Lower leg skin (tissue), 4 donors: ENCODE results near the gene CHGA. TPM values are rescaled to one million over a fixed set of nuclear protein-coding genes. Genes with fewer than 3 reads are reported as not detected.

Experiments
- DNase-seq, 2 donors: peaks; one replicate each; pipeline ENCODE4 v3.0.0-alpha.2; 2019; ENCODE audit warnings: low spot score in 2 of 2
- H3K4me3 ChIP-seq: fragments of 200-600 bp; sonication (generic); 2 replicates; pipeline ENCODE4 v1.5.1; 2017; ENCODE audit warnings: mild to moderate bottlenecking, low read depth; ENCODE audit not compliant: poor library complexity, severe bottlenecking
- POLR2A ChIP-seq, 2 donors: fragments of 450-650 bp; IDR thresholded peaks; one replicate each; pipeline ENCODE4 v1.6.1; 2016 to 2017; ENCODE audit warnings: antibody characterized with exemption in 2 of 2, mild to moderate bottlenecking in 1 of 2, moderate library complexity in 1 of 2
- WGBS, 2 donors: methylation state at CpG; one replicate each; pipeline ENCODE4 v1.1.5; 2018; 5-methylcytosine and 5-hydroxymethylcytosine counted together
- intact Hi-C: fragments of 100-400 bp; cut with DNase I; formaldehyde crosslinking; loops from one replicate; pipeline ENCODE4 v1.15.0; 2023; ENCODE audit warnings: low total_unique reads
- total RNA-seq, 4 donors: library from RNA; depleted of rRNA; stranded (reverse); fragments of >200 nt; gene quantifications; one replicate each; pipeline ENCODE4 v1.1.0, GENCODE V29; 2016
- TF ChIP-seq, protein P1 (sequence below), 3 donors: fragments of 450-650 bp; IDR thresholded peaks; one replicate each; pipeline ENCODE4 v1.5.1; 2016; ENCODE audit warnings: antibody characterized with exemption in 3 of 3, mild to moderate bottlenecking in 3 of 3, moderate library complexity in 2 of 3

CHGA gene
- total RNA-seq, 4 donors from 2014 or later: 0.17 to 1.6 (median 1.5) TPM; not detected in 1

DNA sequence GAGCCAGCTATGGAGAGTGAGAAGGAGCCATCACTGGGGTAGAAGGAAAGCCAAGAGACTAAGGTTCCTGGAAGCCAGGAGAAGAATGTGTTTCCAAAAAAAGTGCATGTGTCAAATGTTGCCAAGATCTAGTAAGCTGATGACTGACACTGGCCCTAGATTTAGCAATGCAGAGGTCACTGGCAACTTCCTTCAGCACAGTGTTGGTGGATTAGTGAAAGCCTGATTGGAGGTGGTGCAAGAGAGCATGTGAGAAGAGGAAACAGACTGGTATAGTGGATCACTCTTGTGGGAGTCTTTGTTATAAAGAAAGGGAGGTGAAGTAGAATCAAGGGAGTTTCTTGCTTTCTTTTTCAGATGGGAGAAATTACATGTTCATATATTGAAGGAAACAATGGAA is 34.1 kb upstream of the CHGA start:
- TF ChIP-seq POLR2A (IDR thresholded peaks at IDR 0.05): no peak
- TF ChIP-seq, protein P1, sequence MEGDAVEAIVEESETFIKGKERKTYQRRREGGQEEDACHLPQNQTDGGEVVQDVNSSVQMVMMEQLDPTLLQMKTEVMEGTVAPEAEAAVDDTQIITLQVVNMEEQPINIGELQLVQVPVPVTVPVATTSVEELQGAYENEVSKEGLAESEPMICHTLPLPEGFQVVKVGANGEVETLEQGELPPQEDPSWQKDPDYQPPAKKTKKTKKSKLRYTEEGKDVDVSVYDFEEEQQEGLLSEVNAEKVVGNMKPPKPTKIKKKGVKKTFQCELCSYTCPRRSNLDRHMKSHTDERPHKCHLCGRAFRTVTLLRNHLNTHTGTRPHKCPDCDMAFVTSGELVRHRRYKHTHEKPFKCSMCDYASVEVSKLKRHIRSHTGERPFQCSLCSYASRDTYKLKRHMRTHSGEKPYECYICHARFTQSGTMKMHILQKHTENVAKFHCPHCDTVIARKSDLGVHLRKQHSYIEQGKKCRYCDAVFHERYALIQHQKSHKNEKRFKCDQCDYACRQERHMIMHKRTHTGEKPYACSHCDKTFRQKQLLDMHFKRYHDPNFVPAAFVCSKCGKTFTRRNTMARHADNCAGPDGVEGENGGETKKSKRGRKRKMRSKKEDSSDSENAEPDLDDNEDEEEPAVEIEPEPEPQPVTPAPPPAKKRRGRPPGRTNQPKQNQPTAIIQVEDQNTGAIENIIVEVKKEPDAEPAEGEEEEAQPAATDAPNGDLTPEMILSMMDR (IDR thresholded peaks at IDR 0.05): no peak
- H3K4me3 ChIP-seq: no peak overlapping the region
- no peak for DNase-seq
- intact Hi-C loops: no loop called here

DNA sequence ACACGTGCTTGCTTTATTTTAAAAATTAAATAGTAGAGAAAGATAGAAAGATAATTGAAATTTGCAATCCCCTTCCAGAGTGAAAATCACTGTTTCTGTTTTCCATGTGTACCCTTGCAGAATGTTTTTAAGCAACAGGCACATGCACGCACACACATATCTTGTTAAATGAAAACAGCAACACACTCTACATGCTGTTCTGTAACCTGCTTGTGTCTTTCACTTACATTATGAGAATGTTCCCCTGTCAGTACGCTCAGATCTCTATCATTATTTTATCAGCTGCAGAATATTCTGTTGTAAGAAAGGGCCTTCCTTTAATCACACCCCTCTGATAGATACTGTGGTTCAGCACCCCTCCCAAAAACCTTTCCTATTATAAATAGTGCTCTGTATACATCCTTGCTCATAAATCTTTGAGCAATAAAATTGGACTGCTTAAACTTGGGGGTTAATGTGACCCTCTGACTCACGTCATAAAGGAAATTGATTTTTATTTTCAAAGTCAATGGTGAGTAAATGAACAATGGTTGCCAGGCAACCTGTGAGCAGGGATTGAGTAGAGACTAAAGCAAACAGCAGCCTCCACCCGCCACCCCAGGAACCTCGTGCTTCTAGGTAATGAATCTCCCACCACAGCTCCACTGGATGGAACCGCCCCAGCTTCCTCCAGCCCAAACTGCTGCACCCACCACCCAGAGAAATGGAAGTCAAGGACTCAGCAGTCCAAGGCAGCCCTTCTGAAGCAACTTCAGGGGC is 31.9 kb upstream of the CHGA start:
- 40 to 53% methylated on average over 7 of the region's 7 CpGs for WGBS, 2 donors
- peak in 1 of 2 donors; percentile 25 for DNase-seq
- no peak overlapping the region for H3K4me3 ChIP-seq
- TF ChIP-seq, protein P1 (IDR thresholded peaks at IDR 0.05): no peak
- TF ChIP-seq POLR2A (IDR thresholded peaks at IDR 0.05): no peak
- intact Hi-C loops: no loop called here

DNA sequence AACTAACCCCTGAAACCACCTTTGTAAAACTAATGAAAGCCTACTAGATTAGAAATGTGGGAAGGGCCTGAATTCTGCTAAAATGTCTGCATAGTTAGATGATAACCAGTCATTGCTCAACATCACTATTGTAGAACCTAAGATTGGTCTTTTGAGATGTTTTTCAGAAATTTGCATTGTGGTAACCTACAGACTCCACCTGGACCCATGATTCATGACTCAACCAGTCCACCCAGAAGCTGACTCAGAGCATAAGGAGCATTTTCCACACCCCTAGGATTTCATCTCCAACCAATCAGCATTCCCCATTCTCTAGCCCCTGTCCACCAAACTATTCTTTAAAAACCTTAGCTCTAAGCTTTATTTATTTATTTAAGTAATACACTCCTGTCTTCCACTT is 30.4 kb upstream of the CHGA start:
- no peak for TF ChIP-seq POLR2A (IDR thresholded peaks at IDR 0.05)
- TF ChIP-seq, protein P1 (IDR thresholded peaks at IDR 0.05): no peak

DNA sequence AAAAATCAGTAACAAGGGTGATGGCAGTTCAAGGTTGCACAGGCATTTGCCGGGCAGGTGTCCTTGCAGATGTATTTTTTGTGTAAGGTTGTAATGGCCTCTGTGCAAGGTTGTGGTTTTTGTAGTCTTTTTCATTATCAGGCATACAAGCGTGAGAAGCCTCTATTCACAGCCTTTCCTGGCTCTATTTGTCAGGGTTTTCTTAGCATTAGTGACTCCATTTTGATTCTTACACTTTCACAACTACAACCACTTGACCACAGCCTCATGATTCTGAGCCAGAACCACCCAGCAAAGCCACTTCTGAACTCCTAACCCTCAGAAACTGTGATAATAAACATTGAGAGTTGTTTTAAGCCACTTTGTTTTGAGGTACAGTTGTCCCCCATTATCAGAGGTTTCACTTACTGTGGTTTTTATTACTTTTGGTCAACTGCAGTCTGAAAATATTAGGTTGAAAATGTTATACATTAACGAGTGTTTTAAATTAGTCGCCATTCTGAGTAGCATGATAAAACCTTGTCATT is 27.5 kb upstream of the CHGA start:
- TF ChIP-seq, protein P1 (IDR thresholded peaks at IDR 0.05): no peak
- no peak for TF ChIP-seq POLR2A (IDR thresholded peaks at IDR 0.05)
- DNase-seq: no peak
- no peak overlapping the region for H3K4me3 ChIP-seq
- WGBS, 2 donors: 89 to 91% methylated on average over 4 of the region's 4 CpGs
- intact Hi-C loops: no loop called here

More for the DNA sequence above, 30.4 kb upstream of the CHGA start:
- H3K4me3 ChIP-seq: no peak overlapping the region
- intact Hi-C loops: no loop called here
- no peak for DNase-seq

DNA sequence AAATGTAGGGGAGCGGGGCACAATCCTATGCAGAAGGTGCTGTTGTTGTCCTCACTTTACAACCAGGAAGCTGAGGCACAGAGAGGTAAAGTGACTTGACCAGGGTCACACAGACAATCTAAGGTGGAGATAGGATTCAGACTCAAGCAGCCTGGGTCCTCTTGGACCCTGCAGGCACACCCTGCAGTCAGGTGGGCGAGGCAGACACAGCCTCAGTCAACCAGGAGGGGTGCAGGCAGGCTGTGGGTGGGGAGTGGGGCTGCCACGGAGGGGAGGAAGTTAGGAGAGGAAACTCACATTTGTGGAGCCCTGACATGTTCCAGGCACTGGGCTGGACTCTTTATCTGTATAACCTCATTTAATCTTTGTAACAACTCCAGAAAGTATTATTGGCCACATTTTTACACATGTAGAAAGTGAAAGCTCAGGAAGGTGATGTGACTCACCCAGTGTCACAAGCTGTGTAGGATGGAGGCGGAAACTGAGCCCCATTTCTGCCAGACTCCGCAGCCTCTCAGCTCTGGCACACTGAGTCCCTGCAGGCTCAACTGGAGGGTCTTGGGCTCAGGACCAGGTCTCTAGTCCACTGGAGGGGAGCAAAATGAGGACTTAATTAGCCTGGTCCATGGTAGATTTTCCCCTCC is 24.9 kb upstream of the CHGA start:
- TF ChIP-seq, protein P1 (IDR thresholded peaks at IDR 0.05): no peak
- TF ChIP-seq POLR2A (IDR thresholded peaks at IDR 0.05): no peak
- DNase-seq: no peak
- intact Hi-C loops: no loop called here
- H3K4me3 ChIP-seq: no peak overlapping the region
- WGBS, 2 donors: 55 to 67% methylated on average over 5 of the region's 5 CpGs
